Posterior cingulate gyrus (tissue), 11 donors: ENCODE data around the gene FRAS1.

Experiments
- DNase-seq, 10 donors: peaks; one replicate each; pipeline versions ENCODE4 v3.0.0 to v3.0.0-alpha.2; 2020 to 2021; ENCODE audit warnings: mixed read lengths in 3 of 10
- intact Hi-C: fragments of 100-400 bp; cut with DNase I; formaldehyde crosslinking; loops from one replicate; pipeline ENCODE4 v1.15.1; 2023

Gene FRAS1

DNA sequence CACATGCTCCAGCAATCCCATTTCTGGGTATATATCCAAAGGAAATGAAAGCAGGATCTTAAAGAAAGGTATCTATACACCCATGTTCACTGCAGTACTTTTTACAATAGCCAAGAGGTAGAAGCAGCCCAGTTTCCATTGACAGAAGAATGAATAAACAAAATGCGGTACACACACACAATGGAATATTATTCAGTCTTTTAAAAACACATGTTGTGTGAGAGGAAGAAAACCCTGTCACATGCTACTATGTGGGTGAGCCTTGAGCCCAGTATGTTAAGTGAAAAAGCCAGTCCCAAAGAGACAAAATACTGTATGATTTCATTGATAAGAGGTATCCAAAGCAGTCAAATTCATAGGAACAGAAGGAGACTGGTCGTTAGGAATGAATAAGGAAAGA is 500.7 kb downstream of the FRAS1 start:
- intact Hi-C loops: no loop called here
- DNase-seq: no peak

DNA sequence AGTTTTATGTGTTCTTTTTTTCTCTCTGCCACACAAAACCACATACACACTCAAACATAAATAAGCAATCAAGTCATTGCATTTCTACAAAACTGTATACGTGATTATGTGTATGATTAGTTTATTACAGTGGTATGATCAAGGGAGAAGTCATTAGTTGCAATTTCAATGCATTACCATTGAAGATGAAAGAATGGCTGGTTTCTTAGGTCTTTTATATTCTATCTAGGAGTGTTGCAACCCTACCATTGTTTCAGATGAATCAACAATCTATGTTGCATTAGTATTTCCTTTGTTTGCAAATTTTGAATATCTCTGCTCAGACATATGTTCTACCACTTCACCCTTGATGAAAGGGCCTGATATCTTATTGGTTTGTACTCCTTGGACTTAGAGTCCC is 501.3 kb downstream of the FRAS1 start:
- no peak for DNase-seq
- intact Hi-C loops: no loop called here

GRCh38 chr4:78560296-78560963 is 503.3 kb downstream of the FRAS1 start:
- intact Hi-C loops: no loop called here
- DNase-seq: no peak

- DNase-seq: no peak
- intact Hi-C loops: no loop called here
Measured at GRCh38 chr4:78561677-78562076, 504.6 kb downstream of the FRAS1 start.

- intact Hi-C loops: no loop called here
- no peak for DNase-seq
Measured at GRCh38 chr4:78562687-78563086, 505.6 kb downstream of the FRAS1 start.

GRCh38 chr4:78565971-78566372 is 508.8 kb downstream of the FRAS1 start:
- intact Hi-C loops: no loop called here
- DNase-seq: no peak

GRCh38 chr4:78566834-78567499 is 509.8 kb downstream of the FRAS1 start:
- DNase-seq: peak in 5 of 10 donors; percentile 5 to 86 (median 69)
- intact Hi-C loops: no loop called here

- no peak for DNase-seq
- intact Hi-C loops: no loop called here
Measured at GRCh38 chr4:78567500-78568060, 510.5 kb downstream of the FRAS1 start.

- intact Hi-C loops: no loop called here
- DNase-seq: no peak
Measured at GRCh38 chr4:78568640-78569305, 511.6 kb downstream of the FRAS1 start.

DNA sequence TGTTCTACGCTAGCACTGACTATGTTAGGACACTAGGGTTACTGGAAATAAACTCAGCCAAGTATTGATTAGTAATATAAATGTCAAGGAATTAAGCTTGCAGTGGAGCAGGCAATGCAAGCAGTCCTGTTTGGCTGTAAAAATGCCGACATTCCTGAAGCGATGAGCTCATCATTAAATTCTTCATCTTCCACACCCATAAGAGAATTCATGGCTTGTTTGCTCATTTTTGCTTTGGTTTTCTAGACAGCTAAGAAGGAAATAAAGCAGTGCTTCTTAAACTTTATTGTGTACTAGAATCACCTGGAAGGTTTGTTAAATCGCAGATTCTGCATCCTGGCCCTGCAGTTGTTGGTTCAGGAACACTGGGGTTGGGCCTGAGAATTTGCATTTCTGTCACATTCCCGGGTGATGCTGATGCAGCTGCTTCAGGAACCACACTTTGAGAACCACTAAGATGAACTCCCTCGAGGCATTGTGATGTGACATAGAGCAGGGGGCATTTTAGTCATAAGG is 512.2 kb downstream of the FRAS1 start:
- intact Hi-C loops: no loop called here
- no peak for DNase-seq

- no peak for DNase-seq
- intact Hi-C loops: no loop called here
Measured at GRCh38 chr4:78570117-78570516, 513.0 kb downstream of the FRAS1 start.

DNA sequence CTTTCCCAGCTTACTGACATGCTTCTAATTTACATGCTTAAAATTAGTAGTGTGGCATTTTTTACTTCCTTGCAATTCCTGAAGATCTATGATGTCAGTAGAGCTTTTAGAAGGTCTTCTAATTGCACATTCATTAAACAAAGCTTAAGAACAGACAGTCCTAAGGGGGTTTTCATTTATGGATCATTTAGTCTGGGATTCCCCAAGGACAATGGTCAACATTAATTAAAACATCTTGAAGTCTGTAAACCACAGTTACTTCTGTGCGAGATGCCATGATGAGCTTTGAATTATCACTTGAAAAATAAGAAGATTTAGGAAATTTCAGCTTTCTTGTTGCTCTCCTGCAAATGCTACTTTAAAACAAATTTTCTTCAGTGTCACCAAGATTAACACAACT is 514.7 kb downstream of the FRAS1 start:
- intact Hi-C loops: no loop called here
- DNase-seq: no peak

- DNase-seq: no peak
- intact Hi-C loops: no loop called here
Measured at GRCh38 chr4:78578674-78579425, 521.7 kb downstream of the FRAS1 start.

DNA sequence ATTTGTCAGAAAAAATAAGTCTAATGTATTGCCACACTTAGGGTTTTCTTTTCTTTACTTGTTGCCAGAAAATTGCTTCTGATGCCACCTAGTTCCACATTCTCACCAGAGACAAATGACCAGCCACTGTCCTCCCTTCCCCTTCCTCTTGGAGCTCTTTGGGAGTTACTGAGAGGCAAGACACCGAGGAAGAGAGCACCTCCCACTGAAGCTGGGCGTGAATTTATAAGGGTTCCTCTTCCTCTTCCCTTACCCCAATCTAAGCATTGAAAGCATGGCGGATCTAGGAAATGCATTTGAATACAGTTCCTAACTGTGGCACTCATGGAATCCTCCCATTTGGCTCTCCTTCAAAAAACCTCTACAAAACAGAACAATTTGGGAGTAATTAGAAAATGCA is 524.5 kb downstream of the FRAS1 start:
- intact Hi-C loops: no loop called here
- DNase-seq: no peak

GRCh38 chr4:78584863-78585547 is 527.9 kb downstream of the FRAS1 start:
- intact Hi-C loops: no loop called here
- no peak for DNase-seq

DNA sequence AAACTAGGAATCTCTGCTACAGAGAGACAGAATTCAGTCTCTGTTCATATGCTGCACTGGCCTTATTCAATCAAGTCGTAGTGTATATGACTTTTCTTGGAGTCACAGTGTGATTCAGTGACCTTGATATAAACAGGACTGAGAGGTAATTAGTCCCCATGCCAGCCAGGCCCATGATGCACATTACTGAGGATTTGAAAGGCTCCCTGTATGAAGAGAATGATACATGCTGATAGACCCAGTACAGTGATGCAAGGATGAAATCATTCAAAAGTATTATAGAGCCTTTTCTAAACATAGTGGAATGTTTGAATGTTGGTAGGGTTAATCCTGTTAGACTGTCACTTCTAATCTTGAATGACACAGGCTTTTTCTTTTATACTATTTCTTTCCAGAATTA is 528.5 kb downstream of the FRAS1 start:
- DNase-seq: no peak
- intact Hi-C loops: no loop called here

GRCh38 chr4:78588894-78589545 is 531.9 kb downstream of the FRAS1 start:
- DNase-seq: no peak
- intact Hi-C loops: no loop called here

- intact Hi-C loops: no loop called here
- DNase-seq: no peak
Measured at GRCh38 chr4:78591404-78591803, 534.3 kb downstream of the FRAS1 start.

- intact Hi-C loops: no loop called here
- no peak for DNase-seq
Measured at GRCh38 chr4:78592088-78592783, 535.1 kb downstream of the FRAS1 start.
